Measurements from ENCODE around the gene NIFK.
"Not testable (repeated sequence)": the region's sequence is repeated elsewhere in the genome, so short reads cannot be mapped to it uniquely, and the experiment has no call there.

The NIFK gene

DNA sequence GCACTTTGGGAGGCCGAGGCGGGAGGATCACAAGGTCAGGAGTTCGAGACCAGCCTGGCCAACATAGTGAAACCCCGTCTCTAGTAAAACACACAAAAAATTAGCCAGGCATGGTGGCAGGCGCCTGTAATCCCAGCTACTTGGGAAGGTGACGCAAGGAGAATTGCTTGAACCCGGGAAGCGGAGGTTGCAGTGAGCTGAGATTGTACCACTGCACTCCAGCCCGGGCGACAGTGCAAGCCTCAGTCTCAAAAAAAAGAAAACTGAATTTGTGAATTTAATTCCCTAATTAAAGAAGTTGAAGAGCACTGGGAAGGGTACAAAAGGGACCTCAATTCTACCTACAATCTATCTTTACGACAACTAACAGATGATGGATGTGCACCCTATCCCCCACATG, 2.1 kb downstream of the NIFK start:
- not testable (repeated sequence) for H3K9me3 ChIP-seq (ENCODE audit: control insufficient read depth, insufficient read depth, low read depth, low read length); H3K4me1 ChIP-seq (ENCODE audit: control insufficient read depth, insufficient read depth, low read length); H3K4me3 ChIP-seq (ENCODE audit: low read depth, low read length); H3K27ac ChIP-seq (ENCODE audit: extremely low read depth, low read depth, low read length)
- ChIA-PET POLR2A (interaction anchor here (0.6 kb wide), 1 partner anchor 203 kb away, joined by 6 read pairs; no protein-coding TSS in a partner anchor), CTCF (interaction anchor here (0.9 kb wide), 1 partner anchor 380 kb away, joined by 3 read pairs; no protein-coding TSS in a partner anchor)
- H3K36me3 ChIP-seq (ENCODE audit: control insufficient read depth in 2 of 2, insufficient read depth in 1 of 2, low read length in 2 of 2): peaks cover 44 to 50% of the 10 kb centered on the region in 2 experiments

- no peaks in the 10 kb centered on the region for H3K4me1 ChIP-seq (ENCODE audit: control insufficient read depth, insufficient read depth, low read length)
- H3K36me3 ChIP-seq (ENCODE audit: control insufficient read depth in 2 of 2, insufficient read depth in 1 of 2, low read length in 2 of 2): peaks cover 76 to 80% of the 10 kb centered on the region in 2 experiments
- H3K9me3 ChIP-seq (ENCODE audit: control insufficient read depth, insufficient read depth, low read depth, low read length): no peaks in the 10 kb centered on the region
- ChIA-PET POLR2A (no interaction called here), CTCF (interaction anchor here (0.7 kb wide), 1 partner anchor 88 kb away, joined by 3 read pairs; no protein-coding TSS in a partner anchor)
- H3K4me3 ChIP-seq (ENCODE audit: low read depth, low read length): no peak overlapping the region
- H3K27ac ChIP-seq (ENCODE audit: extremely low read depth, low read depth, low read length): no peak overlapping the region
- TF ChIP-seq ZNF23 (tag by site-specific recombination; IDR thresholded peaks at IDR 0.05; ENCODE audit: borderline replicate concordance) (no peak), ZNF571 (tag by site-specific recombination; IDR thresholded peaks at IDR 0.05) (no peak), ZNF140 (tag by site-specific recombination; IDR thresholded peaks at IDR 0.05) (no peak), ZNF624 (tag by site-specific recombination; IDR thresholded peaks at IDR 0.05) (no peak), ZNF398 (tag by site-specific recombination; IDR thresholded peaks at IDR 0.05) (no peak), AEBP2 (tag by site-specific recombination; IDR thresholded peaks at IDR 0.05; ENCODE audit: borderline replicate concordance) (no peak), RBAK (tag by site-specific recombination; IDR thresholded peaks at IDR 0.05) (no peak), ZNF423 (tag by site-specific recombination; IDR thresholded peaks at IDR 0.05) (no peak)
- TF ChIP-seq, protein P1, sequence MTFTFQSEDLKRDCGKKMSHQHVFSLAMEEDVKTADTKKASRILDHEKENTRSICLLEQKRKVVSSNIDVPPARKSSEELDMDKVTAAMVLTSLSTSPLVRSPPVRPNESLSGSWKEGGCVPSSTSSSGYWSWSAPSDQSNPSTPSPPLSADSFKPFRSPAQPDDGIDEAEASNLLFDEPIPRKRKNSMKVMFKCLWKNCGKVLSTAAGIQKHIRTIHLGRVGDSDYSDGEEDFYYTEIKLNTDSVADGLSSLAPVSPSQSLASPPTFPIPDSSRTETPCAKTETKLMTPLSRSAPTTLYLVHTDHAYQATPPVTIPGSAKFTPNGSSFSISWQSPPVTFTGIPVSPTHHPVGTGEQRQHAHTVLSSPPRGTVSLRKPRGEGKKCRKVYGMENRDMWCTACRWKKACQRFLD (tag by site-specific recombination; IDR thresholded peaks at IDR 0.05): no peak
- TF ChIP-seq, protein P2, sequence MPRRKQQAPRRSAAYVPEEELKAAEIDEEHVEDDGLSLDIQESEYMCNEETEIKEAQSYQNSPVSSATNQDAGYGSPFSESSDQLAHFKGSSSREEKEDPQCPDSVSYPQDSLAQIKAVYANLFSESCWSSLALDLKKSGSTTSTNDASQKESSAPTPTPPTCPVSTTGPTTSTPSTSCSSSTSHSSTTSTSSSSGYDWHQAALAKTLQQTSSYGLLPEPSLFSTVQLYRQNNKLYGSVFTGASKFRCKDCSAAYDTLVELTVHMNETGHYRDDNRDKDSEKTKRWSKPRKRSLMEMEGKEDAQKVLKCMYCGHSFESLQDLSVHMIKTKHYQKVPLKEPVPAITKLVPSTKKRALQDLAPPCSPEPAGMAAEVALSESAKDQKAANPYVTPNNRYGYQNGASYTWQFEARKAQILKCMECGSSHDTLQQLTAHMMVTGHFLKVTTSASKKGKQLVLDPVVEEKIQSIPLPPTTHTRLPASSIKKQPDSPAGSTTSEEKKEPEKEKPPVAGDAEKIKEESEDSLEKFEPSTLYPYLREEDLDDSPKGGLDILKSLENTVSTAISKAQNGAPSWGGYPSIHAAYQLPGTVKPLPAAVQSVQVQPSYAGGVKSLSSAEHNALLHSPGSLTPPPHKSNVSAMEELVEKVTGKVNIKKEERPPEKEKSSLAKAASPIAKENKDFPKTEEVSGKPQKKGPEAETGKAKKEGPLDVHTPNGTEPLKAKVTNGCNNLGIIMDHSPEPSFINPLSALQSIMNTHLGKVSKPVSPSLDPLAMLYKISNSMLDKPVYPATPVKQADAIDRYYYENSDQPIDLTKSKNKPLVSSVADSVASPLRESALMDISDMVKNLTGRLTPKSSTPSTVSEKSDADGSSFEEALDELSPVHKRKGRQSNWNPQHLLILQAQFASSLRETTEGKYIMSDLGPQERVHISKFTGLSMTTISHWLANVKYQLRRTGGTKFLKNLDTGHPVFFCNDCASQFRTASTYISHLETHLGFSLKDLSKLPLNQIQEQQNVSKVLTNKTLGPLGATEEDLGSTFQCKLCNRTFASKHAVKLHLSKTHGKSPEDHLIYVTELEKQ (tag by site-specific recombination; IDR thresholded peaks at IDR 0.05; ENCODE audit: borderline replicate concordance): no peak
- TF ChIP-seq, protein P3, sequence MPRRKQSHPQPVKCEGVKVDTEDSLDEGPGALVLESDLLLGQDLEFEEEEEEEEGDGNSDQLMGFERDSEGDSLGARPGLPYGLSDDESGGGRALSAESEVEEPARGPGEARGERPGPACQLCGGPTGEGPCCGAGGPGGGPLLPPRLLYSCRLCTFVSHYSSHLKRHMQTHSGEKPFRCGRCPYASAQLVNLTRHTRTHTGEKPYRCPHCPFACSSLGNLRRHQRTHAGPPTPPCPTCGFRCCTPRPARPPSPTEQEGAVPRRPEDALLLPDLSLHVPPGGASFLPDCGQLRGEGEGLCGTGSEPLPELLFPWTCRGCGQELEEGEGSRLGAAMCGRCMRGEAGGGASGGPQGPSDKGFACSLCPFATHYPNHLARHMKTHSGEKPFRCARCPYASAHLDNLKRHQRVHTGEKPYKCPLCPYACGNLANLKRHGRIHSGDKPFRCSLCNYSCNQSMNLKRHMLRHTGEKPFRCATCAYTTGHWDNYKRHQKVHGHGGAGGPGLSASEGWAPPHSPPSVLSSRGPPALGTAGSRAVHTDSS (tag by site-specific recombination; IDR thresholded peaks at IDR 0.05): no peak
Observed at GRCh38 chr2:121731366-121731765, 5.3 kb downstream of the NIFK start.

GRCh38 chr2:121727950-121728349, 8.7 kb downstream of the NIFK start:
- ChIA-PET POLR2A (no interaction called here), CTCF (no interaction called here)
- Histone ChIP-seq H3K36me3 (ENCODE audit: control insufficient read depth in 2 of 2, insufficient read depth in 1 of 2, low read length in 2 of 2) (peaks cover 63% of the 10 kb centered on the region in 2 experiments), H3K27ac (ENCODE audit: extremely low read depth, low read depth, low read length) (no peak overlapping the region), H3K4me1 (ENCODE audit: control insufficient read depth, insufficient read depth, low read length) (no peaks in the 10 kb centered on the region), H3K9me3 (ENCODE audit: control insufficient read depth, insufficient read depth, low read depth, low read length) (no peaks in the 10 kb centered on the region), H3K4me3 (ENCODE audit: low read depth, low read length) (no peak overlapping the region)
- no peak for TF ChIP-seq ZNF311 (tag by site-specific recombination; IDR thresholded peaks at IDR 0.05; ENCODE audit: borderline replicate concordance)

Data from HEK293 (cell line).